A673 (cell line): ENCODE data around the gene WASF2. TPM values are rescaled to one million over a fixed set of nuclear protein-coding genes. Genes with fewer than 3 reads are reported as not detected.

ENCODE experiments used
- BruUV-seq: library from RNA; stranded (reverse); fragments of 400-500 nt; replicated peaks from 2 replicates; lab custom pipeline; 2021; lab: Mats Ljungman, UMichigan
- CTCF ChIA-PET: fragments of 300-600 bp; sonication (Branson Sonifier 250); formaldehyde crosslinking; loops from one replicate; lab custom pipeline; 2022; ENCODE audit warnings: antibody characterized with exemption; lab: Charles Lee
- POLR2A ChIA-PET: fragments of 300-600 bp; sonication (Branson Sonifier 250); formaldehyde crosslinking; loops from one replicate; lab custom pipeline; 2022; ENCODE audit warnings: antibody characterized with exemption; ENCODE audit not compliant: low non-redundant PET; lab: Charles Lee
- DNase-seq: peaks from one replicate; pipeline ENCODE4 v3.0.0-alpha.2; 2015; ENCODE audit warnings: low spot score
- H3K27ac ChIP-seq: fragments of 200-600 bp; sonication (generic); 2 replicates; pipeline ENCODE4 v1.5.1; 2016; ENCODE audit warnings: mixed run types, low read depth, mild to moderate bottlenecking, mixed read lengths, antibody characterized with exemption, low read length; ENCODE audit not compliant: poor library complexity, severe bottlenecking
- H3K27me3 ChIP-seq: fragments of 200-600 bp; sonication (generic); replicated peaks from 2 replicates; pipeline ENCODE4 v1.6.1; 2017; ENCODE audit warnings: mixed run types, low read depth, mild to moderate bottlenecking, mixed read lengths, antibody characterized with exemption, low read length; ENCODE audit not compliant: insufficient read depth, poor library complexity
- H3K36me3 ChIP-seq: fragments of 200-600 bp; sonication (generic); 2 replicates; pipeline ENCODE4 v1.6.1; 2016; ENCODE audit warnings: mixed run types, mild to moderate bottlenecking, mixed read lengths, antibody characterized with exemption, low read length; ENCODE audit not compliant: insufficient read depth, poor library complexity, severe bottlenecking
- H3K4me1 ChIP-seq: fragments of 200-600 bp; sonication (generic); 2 replicates; pipeline ENCODE4 v1.6.1; 2017; ENCODE audit warnings: mixed run types, mild to moderate bottlenecking, mixed read lengths, antibody characterized with exemption, low read length; ENCODE audit not compliant: insufficient read depth, poor library complexity, severe bottlenecking
- H3K4me3 ChIP-seq: fragments of 200-600 bp; sonication (generic); 2 replicates; pipeline ENCODE4 v1.5.1; 2016; ENCODE audit warnings: low read depth, mixed run types, mild to moderate bottlenecking, mixed read lengths, low read length; ENCODE audit not compliant: poor library complexity, severe bottlenecking
- H3K9me3 ChIP-seq: fragments of 200-600 bp; sonication (generic); 2 replicates; pipeline ENCODE4 v1.6.1; 2016; ENCODE audit warnings: mixed run types, low read depth, mild to moderate bottlenecking, mixed read lengths, antibody characterized with exemption, low read length; ENCODE audit not compliant: poor library complexity, severe bottlenecking
- CTCF ChIP-seq: fragments of 300-800, 200-600 bp; sonication (generic); conservative IDR thresholded peaks from 2 replicates; pipeline ENCODE4 v1.5.1; 2017; ENCODE audit warnings: low read depth, mild to moderate bottlenecking, antibody characterized with exemption, low read length, moderate library complexity, mixed read lengths
- EZH2 ChIP-seq: fragments of 200-600 bp; sonication (generic); IDR thresholded peaks from 2 replicates; pipeline ENCODE4 v1.6.1; 2017; ENCODE audit warnings: borderline replicate concordance, low read depth, mild to moderate bottlenecking, mixed read lengths, antibody characterized with exemption, low read length; ENCODE audit not compliant: poor library complexity, severe bottlenecking
- intact Hi-C: fragments of 100-400 bp; cut with micrococcal nuclease; formaldehyde crosslinking; loops from one replicate; pipeline ENCODE4 v1.10.0; 2022; ENCODE audit not compliant: unreplicated experiment
- total RNA-seq: library from RNA; stranded (reverse); gene quantifications from 2 replicates; pipeline ENCODE4 v1.2.3, GENCODE V29; 2021

WASF2 gene
- total RNA-seq, 1 experiment from 2014 or later = 133 TPM

- no TSS peak for BruUV-seq
- CTCF ChIA-PET = interaction anchor here (0.9 to 1.2 kb wide), 2 partner anchors 97 to 99 kb away, joined by 3 to 4 read pairs; no protein-coding TSS in a partner anchor
- H3K27ac ChIP-seq = no peak overlapping the region
- POLR2A ChIA-PET = no interaction called here
- H3K36me3 ChIP-seq = no peaks in the 10 kb centered on the region
- no peak overlapping the region for H3K4me3 ChIP-seq
- H3K9me3 ChIP-seq = no peaks in the 10 kb centered on the region
- no peaks in the 10 kb centered on the region for H3K4me1 ChIP-seq
- no peak for TF ChIP-seq EZH2
- TF ChIP-seq CTCF = no peak
- intact Hi-C loops = loop anchor here (5.0 kb wide), 1 partner anchor 268 kb away; no protein-coding TSS in a partner anchor
- DNase-seq = no peak
- no peaks in the 10 kb centered on the region for H3K27me3 ChIP-seq
These were observed 90.5 kb downstream of the WASF2 start for GRCh38 chr1:27399251-27400025.

- Histone ChIP-seq H3K4me3 (no peak overlapping the region), H3K27ac (no peak overlapping the region), H3K36me3 (no peaks in the 10 kb centered on the region), H3K9me3 (no peaks in the 10 kb centered on the region), H3K4me1 (no peaks in the 10 kb centered on the region), H3K27me3 (no peaks in the 10 kb centered on the region)
- ChIA-PET POLR2A (no interaction called here), CTCF (interaction anchor here (0.6 to 1.2 kb wide), 4 partner anchors 96 to 268 kb away, joined by 3 to 5 read pairs (median 4); no protein-coding TSS in a partner anchor)
- no TSS peak for BruUV-seq
- intact Hi-C loops = no loop called here
- no peak for DNase-seq
- TF ChIP-seq EZH2 (no peak), CTCF (no peak)
These were observed 91.4 kb downstream of the WASF2 start for GRCh38 chr1:27398405-27399149.

- no TSS peak for BruUV-seq
- no peaks in the 10 kb centered on the region for H3K36me3 ChIP-seq
- H3K27ac ChIP-seq = no peak overlapping the region
- no peaks in the 10 kb centered on the region for H3K9me3 ChIP-seq
- ChIA-PET CTCF (interaction anchor here (0.6 to 1.6 kb wide), 4 partner anchors 32 to 269 kb away, joined by 3 to 5 read pairs (median 4); no protein-coding TSS in a partner anchor), POLR2A (interaction anchor here (0.6 kb wide), 1 partner anchor 60 kb away, joined by 3 read pairs; no protein-coding TSS in a partner anchor)
- H3K4me3 ChIP-seq = no peak overlapping the region
- DNase-seq = no peak
- TF ChIP-seq CTCF (no peak), EZH2 (no peak)
- H3K27me3 ChIP-seq = no peaks in the 10 kb centered on the region
- intact Hi-C loops = no loop called here
- H3K4me1 ChIP-seq = peaks cover 4% of the 10 kb centered on the region
These were observed 92.2 kb downstream of the WASF2 start for GRCh38 chr1:27397749-27398148.
